ENCODE data around the gene MCRIP1. TPM values are rescaled to one million over a fixed set of nuclear protein-coding genes. Genes with fewer than 3 reads are reported as not detected.

MCRIP1 gene
- total and polyA plus RNA-seq, 10 of the 15 experiments (the other 5 are each of a cell fraction or from before 2014, with no cell fraction given): 0.31 to 54.4 (median 30.8) TPM

DNA sequence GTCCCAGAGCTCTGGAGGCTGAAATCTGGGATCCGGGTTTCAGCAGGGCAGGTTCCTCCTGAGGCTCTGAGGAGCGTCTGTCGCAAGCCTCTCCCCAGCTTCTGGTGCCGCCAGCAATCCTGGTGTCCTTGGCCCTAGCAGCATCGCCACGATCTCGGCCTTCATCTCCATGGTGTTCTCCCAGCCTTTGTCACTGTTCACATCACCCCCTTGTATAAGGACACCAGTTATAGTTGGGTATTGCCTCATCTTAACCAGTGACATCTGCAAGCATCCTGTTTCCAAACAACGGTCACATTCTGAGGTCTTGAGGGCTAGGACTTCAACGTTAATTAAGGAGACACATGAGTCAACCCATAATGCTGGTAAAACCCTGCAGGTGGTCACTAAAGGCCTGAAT, 4.5 kb upstream of the MCRIP1 start:
- Histone ChIP-seq H3K4me2 (ENCODE audit: control insufficient read depth, insufficient read depth) (no peak overlapping the region), H4K20me1 (ENCODE audit: control insufficient read depth, insufficient read depth) (no peaks in the 10 kb centered on the region), H3K9ac (ENCODE audit: control insufficient read depth, insufficient read depth, low read length) (no peak overlapping the region), H2AFZ (ENCODE audit: control insufficient read depth, low read depth, low read length) (no peak overlapping the region), H3K27me3 (replicated peaks in 1 of 2; ENCODE audit: control insufficient read depth in 2 of 2, insufficient read depth in 2 of 2, low read length in 1 of 2) (no peaks in the 10 kb centered on the region), H3K36me3 (ENCODE audit: control insufficient read depth in 2 of 2, insufficient read depth in 2 of 2, low read length in 1 of 2) (no peaks in the 10 kb centered on the region; a peak in 1 of 4 replicates), H3K79me2 (ENCODE audit: control insufficient read depth, insufficient read depth, low read length) (peaks cover 8% of the 10 kb centered on the region), H3K4me3 (no peak overlapping the region), H3K4me1 (ENCODE audit: control insufficient read depth, insufficient read depth, low read length) (peaks cover 6% of the 10 kb centered on the region), H3K27ac (ENCODE audit: control insufficient read depth, insufficient read depth) (no peak overlapping the region), H3K9me3 (replicated peaks; ENCODE audit: control insufficient read depth, insufficient read depth, low read length) (no peaks in the 10 kb centered on the region)
- CTCF ChIA-PET: interaction anchor here (0.6 kb wide), 1 partner anchor 39 kb away, joined by 3 read pairs; no protein-coding TSS in a partner anchor
- intact Hi-C loops (cut with micrococcal nuclease; ENCODE audit: unreplicated experiment) (no loop called here), in situ Hi-C loops (cut with MboI) (no loop called here)
- ATAC-seq (no peak), FAIRE-seq (no peak), DNase-seq (ENCODE audit: low read depth, low spot score) (no peak)
- POLR2A ChIA-PET: interaction anchor here (0.6 kb wide), 1 partner anchor 21 kb away, joined by 3 read pairs; no protein-coding TSS in a partner anchor
- SMC1A ChIA-PET (ENCODE audit: uncharacterized antibody, unreplicated experiment): no interaction called here
- 71% methylated on average over 9 of the region's 9 CpGs for WGBS (ENCODE audit: insufficient coverage, insufficient replicate concordance, low lambda C conversion rate, missing lambda C conversion rate)
- no TSS peak for BruUV-seq (replicated peaks)
- TF ChIP-seq ATF7 (IDR thresholded peaks at IDR 0.05; ENCODE audit: low read depth) (no peak), EZH2 (IDR thresholded peaks at IDR 0.05; ENCODE audit: borderline replicate concordance, control insufficient read depth, low read depth, low read length) (no peak), SUPT20H (IDR thresholded peaks at IDR 0.05; ENCODE audit: borderline replicate concordance, control insufficient read depth, low read depth, low read length) (no peak), HDAC2 (IDR thresholded peaks at IDR 0.05) (no peak), SUZ12 (IDR thresholded peaks at IDR 0.05; ENCODE audit: unreplicated experiment) (no peak), KAT2A (conservative IDR thresholded peaks at IDR 0.05; ENCODE audit: control insufficient read depth, low read depth, low read length) (no peak), MXI1 (IDR thresholded peaks at IDR 0.05; ENCODE audit: low read depth, low read length) (no peak), POLR2AphosphoS2 (IDR thresholded peaks at IDR 0.05; ENCODE audit: low read depth, low read length) (no peak), TCF12 (IDR thresholded peaks at IDR 0.05; ENCODE audit: low read depth, low read length) (no peak), EED (IDR thresholded peaks at IDR 0.05; ENCODE audit: low read depth) (no peak), RCOR1 (conservative IDR thresholded peaks at IDR 0.05; ENCODE audit: low read depth, low read length) (no peak), RELA (IDR thresholded peaks at IDR 0.05; ENCODE audit: borderline replicate concordance, partially characterized antibody) (no peak), MEF2B (IDR thresholded peaks at IDR 0.05; ENCODE audit: partially characterized antibody, poor library complexity, severe bottlenecking) (no peak), CHD4 (IDR thresholded peaks at IDR 0.05) (no peak), IKZF2 (IDR thresholded peaks at IDR 0.05) (no peak)
- RAD21 ChIA-PET (ENCODE audit: unreplicated experiment): interaction anchor here (0.6 kb wide), 1 partner anchor 722 kb away, joined by 3 read pairs; no protein-coding TSS in a partner anchor
